Subcutaneous abdominal adipose tissue (tissue), 5 donors: ENCODE results near the gene CETN3.
"Not testable (repeated sequence)": the region's sequence is repeated elsewhere in the genome, so short reads cannot be mapped to it uniquely, and the experiment has no call there.

Experiments
- H3K27ac ChIP-seq: one replicate; pipeline ENCODE4 v1.7.0; 2013; ENCODE audit warnings: low read depth, mild to moderate bottlenecking, inconsistent platforms, low read length, moderate library complexity
- H3K27me3 ChIP-seq, 5 donors: one replicate each; pipeline ENCODE4 v1.7.0; 2013; ENCODE audit warnings: low read length in 5 of 5, inconsistent platforms in 1 of 5; ENCODE audit not compliant: control insufficient read depth in 5 of 5, insufficient read depth in 4 of 5
- H3K36me3 ChIP-seq, 5 donors: one replicate each; pipeline ENCODE4 v1.7.0; 2013; ENCODE audit warnings: low read length in 5 of 5; ENCODE audit not compliant: control insufficient read depth in 5 of 5, insufficient read depth in 5 of 5
- H3K4me1 ChIP-seq, 5 donors: one replicate each; pipeline ENCODE4 v1.7.0; 2013; ENCODE audit warnings: low read length in 5 of 5, mild to moderate bottlenecking in 3 of 5, moderate library complexity in 1 of 5; ENCODE audit not compliant: control insufficient read depth in 5 of 5, insufficient read depth in 5 of 5
- H3K4me3 ChIP-seq, 5 donors: one replicate each; pipeline ENCODE4 v1.7.0; 2013; ENCODE audit warnings: low read length in 5 of 5, low read depth in 1 of 5
- H3K9ac ChIP-seq, 5 donors: one replicate each; pipeline ENCODE4 v1.7.0; 2013; ENCODE audit warnings: low read length in 5 of 5, mild to moderate bottlenecking in 4 of 5, moderate library complexity in 3 of 5
- H3K9me3 ChIP-seq, 5 donors: one replicate each; pipeline ENCODE4 v1.7.0; 2013; ENCODE audit warnings: low read length in 5 of 5; ENCODE audit not compliant: control insufficient read depth in 5 of 5
- donor health status: healthy.
- donor health status: healthy.
- donor health status: healthy.
- donor health status: healthy.
- donor health status: healthy.

Gene CETN3

DNA sequence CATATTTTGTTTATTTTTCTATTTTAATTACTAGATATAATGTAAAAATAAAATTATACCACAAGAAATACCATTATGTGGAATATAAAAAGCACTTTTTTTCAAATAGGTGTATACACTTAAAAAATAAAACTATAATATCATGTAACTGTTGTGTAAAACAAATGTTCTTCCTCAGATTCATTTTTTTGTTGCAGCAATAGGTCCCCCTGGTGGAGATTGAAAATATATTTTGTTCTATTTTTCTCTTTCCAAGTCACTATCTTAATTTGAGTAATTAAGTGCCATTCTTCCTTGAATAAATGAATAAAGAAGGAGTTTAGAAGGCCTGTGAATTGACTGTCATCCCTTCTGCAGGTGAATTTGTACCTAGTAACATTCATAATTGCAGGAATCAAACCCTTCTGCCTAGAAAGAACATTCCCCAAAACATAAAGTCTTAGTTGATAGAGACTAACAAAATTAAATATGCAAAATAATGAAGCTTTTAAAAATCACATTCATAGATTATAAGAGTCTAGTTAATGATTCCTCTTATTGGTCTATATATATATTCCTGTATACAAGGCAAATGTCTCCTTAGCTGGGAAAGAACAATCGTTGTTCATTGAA lies 23.4 kb downstream of the CETN3 start:
- peaks cover 0 to 3% (median 0%) of the 10 kb centered on the region in 5 donors for H3K4me1 ChIP-seq
- H3K9me3 ChIP-seq: no peaks in the 10 kb centered on the region
- H3K4me3 ChIP-seq: no peak overlapping the region
- no peak overlapping the region for H3K27ac ChIP-seq
- H3K9ac ChIP-seq: no peak overlapping the region
- H3K27me3 ChIP-seq: no peaks in the 10 kb centered on the region
- H3K36me3 ChIP-seq: no peaks in the 10 kb centered on the region

DNA sequence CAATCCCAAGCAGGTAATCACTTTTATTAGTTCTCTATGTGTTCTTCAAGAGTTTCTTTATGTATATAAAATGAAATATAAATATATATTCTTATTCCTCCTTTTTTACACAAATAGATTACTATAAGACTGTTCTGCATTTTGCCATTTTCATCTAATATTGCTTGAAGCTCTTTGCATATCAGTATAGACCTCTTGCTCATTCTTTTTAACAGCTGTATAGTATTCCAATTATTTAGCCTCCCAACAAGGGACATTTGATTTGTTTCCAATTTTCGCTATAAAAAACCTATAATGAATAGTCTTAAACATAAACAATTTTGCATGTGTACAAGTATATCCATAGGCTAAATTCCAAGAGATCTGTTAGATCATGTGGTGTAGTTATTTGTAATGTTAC lies 25.2 kb downstream of the CETN3 start:
- Histone ChIP-seq H3K27me3 (peaks cover 0 to 4% (median 0%) of the 10 kb centered on the region in 5 donors), H3K4me1 (no peaks in the 10 kb centered on the region), H3K27ac (no peak overlapping the region), H3K36me3 (no peaks in the 10 kb centered on the region), H3K4me3 (no peak overlapping the region), H3K9me3 (no peaks in the 10 kb centered on the region), H3K9ac (no peak overlapping the region)

GRCh38 chr5:90383903-90384302 lies 25.7 kb downstream of the CETN3 start:
- Histone ChIP-seq H3K27me3 (peaks cover 0 to 4% (median 0%) of the 10 kb centered on the region in 5 donors), H3K4me1 (no peaks in the 10 kb centered on the region), H3K27ac (no peak overlapping the region)

GRCh38 chr5:90381213-90381929 lies 28.2 kb downstream of the CETN3 start:
- no peaks in the 10 kb centered on the region for H3K4me1 ChIP-seq
- H3K4me3 ChIP-seq: no peak overlapping the region
- peaks cover 0 to 2% (median 0%) of the 10 kb centered on the region in 5 donors for H3K9me3 ChIP-seq
- peaks cover 0 to 4% (median 0%) of the 10 kb centered on the region in 5 donors for H3K27me3 ChIP-seq
- H3K36me3 ChIP-seq: no peaks in the 10 kb centered on the region
- H3K27ac ChIP-seq: no peak overlapping the region
- no peak overlapping the region for H3K9ac ChIP-seq

More at GRCh38 chr5:90383903-90384302, 25.7 kb downstream of the CETN3 start:
- Histone ChIP-seq H3K9ac (no peak overlapping the region), H3K9me3 (no peaks in the 10 kb centered on the region), H3K4me3 (no peak overlapping the region), H3K36me3 (no peaks in the 10 kb centered on the region)

DNA sequence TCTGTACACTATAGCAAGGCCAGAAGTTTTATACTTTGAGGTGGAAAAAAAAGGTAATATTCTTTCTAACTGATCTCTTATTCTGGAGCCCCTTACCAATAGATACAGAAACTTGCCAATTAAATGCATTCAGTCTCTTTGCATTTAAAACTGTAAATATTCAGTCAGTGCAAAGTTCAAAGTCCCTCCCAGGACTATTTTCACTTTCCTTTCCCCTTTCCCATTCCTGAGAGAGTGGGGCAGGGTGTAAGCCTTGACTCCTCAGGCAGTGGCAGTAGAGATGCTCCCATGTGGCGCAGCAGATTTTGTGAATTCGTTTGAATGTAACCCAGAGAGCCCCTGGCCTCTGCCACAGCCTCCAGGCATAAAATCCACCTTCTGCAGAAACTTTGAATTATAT lies 29.9 kb downstream of the CETN3 start:
- Histone ChIP-seq H3K36me3 (no peaks in the 10 kb centered on the region), H3K4me3 (no peak overlapping the region), H3K9me3 (peaks cover 0 to 10% (median 0%) of the 10 kb centered on the region in 5 donors)

DNA sequence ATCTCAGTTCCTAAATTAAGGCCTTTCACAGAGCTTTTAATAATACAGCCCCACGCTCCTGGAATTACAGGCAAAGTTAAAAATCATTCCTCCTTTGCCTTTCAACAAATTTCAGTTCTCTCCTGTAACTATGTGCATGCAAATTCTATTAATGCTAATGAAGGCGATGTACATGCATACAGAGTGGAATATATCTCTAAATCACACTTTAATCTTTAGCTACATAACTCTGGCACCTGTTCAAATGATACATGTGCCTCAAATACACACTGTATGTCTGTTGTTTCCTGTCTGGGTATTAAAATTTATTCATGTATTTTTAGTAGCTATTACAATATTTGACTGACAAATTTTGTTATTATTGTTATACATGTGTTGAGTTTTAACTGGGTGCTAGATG lies 30.8 kb downstream of the CETN3 start:
- Histone ChIP-seq H3K27ac (no peak overlapping the region), H3K4me3 (no peak overlapping the region), H3K9ac (no peak overlapping the region), H3K4me1 (no peaks in the 10 kb centered on the region), H3K27me3 (peaks cover 0 to 4% (median 0%) of the 10 kb centered on the region in 5 donors), H3K36me3 (no peaks in the 10 kb centered on the region), H3K9me3 (peaks cover 0 to 10% (median 0%) of the 10 kb centered on the region in 5 donors)

More for the DNA sequence above, 29.9 kb downstream of the CETN3 start:
- Histone ChIP-seq H3K27ac (no peak overlapping the region), H3K4me1 (no peaks in the 10 kb centered on the region), H3K9ac (no peak overlapping the region), H3K27me3 (peaks cover 0 to 4% (median 0%) of the 10 kb centered on the region in 5 donors)

DNA sequence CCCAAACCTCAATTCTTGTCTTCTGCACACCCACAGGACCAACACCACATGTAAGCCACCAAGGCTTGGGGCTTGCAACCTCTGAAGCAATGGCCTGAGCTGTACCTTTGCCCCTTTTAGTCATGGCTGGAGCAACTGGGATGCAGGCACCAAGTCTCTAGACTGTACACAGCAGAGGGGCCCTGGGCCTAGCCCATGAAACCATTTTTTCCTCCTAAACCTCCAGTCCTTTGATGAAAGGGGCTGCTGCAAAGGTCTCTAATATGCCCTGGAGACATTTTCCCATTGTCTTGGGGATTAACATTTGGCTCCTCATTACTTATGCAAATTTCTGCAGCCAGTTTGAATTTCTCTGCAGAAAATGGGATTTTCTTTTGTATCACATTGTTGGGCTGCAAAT lies 38.3 kb downstream of the CETN3 start:
- H3K27ac ChIP-seq, H3K4me3 ChIP-seq, H3K36me3 ChIP-seq, H3K27me3 ChIP-seq, H3K4me1 ChIP-seq, H3K9ac ChIP-seq: not testable (repeated sequence)
- peaks cover 0 to 12% (median 2%) of the 10 kb centered on the region in 5 donors for H3K9me3 ChIP-seq

- H3K4me3 ChIP-seq: no peak overlapping the region
- no peak overlapping the region for H3K27ac ChIP-seq
- no peak overlapping the region for H3K9ac ChIP-seq
- no peaks in the 10 kb centered on the region for H3K4me1 ChIP-seq
- no peaks in the 10 kb centered on the region for H3K36me3 ChIP-seq
- peaks cover 0 to 5% (median 2%) of the 10 kb centered on the region in 5 donors for H3K9me3 ChIP-seq
- no peaks in the 10 kb centered on the region for H3K27me3 ChIP-seq
These were observed 40.9 kb downstream of the CETN3 start for GRCh38 chr5:90368454-90369246.

GRCh38 chr5:90367879-90368278 lies 41.7 kb downstream of the CETN3 start:
- no peaks in the 10 kb centered on the region for H3K4me1 ChIP-seq
- H3K9me3 ChIP-seq: peaks cover 0 to 5% (median 2%) of the 10 kb centered on the region in 5 donors
- no peak overlapping the region for H3K4me3 ChIP-seq
- no peaks in the 10 kb centered on the region for H3K27me3 ChIP-seq
- no peak overlapping the region for H3K27ac ChIP-seq
- H3K9ac ChIP-seq: no peak overlapping the region
- H3K36me3 ChIP-seq: no peaks in the 10 kb centered on the region

DNA sequence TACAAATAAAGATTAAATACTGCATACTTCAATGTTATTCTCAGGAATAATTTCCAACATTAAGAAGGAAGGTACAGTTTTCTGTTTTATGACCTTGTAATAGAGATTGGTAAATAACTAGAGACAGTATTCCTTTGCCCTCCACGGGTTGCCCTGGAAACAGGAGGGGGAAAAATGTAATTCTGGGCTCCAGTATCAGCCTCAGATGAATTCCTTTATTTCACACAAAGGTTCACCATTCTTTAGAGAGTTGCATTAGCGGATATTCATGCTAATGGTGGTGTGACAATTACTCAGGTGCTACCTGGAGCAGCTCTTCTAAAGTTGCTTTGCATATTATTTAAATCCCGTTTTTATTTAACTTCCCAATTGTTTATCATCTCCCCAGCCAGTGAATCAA lies 42.6 kb downstream of the CETN3 start:
- no peaks in the 10 kb centered on the region for H3K4me1 ChIP-seq
- H3K9ac ChIP-seq: no peak overlapping the region
- no peak overlapping the region for H3K4me3 ChIP-seq
- peaks cover 0 to 5% (median 2%) of the 10 kb centered on the region in 5 donors for H3K9me3 ChIP-seq
- no peaks in the 10 kb centered on the region for H3K27me3 ChIP-seq
- H3K36me3 ChIP-seq: no peaks in the 10 kb centered on the region
- no peak overlapping the region for H3K27ac ChIP-seq
